ENCODE results near the gene HCCS. TPM values are rescaled to one million over a fixed set of nuclear protein-coding genes. Genes with fewer than 3 reads are reported as not detected.

The HCCS gene
- total and polyA plus RNA-seq, 2 of the 13 experiments (the other 11 are each of a cell fraction or from before 2014, with no cell fraction given) = 15.4 to 16.7 TPM

DNA sequence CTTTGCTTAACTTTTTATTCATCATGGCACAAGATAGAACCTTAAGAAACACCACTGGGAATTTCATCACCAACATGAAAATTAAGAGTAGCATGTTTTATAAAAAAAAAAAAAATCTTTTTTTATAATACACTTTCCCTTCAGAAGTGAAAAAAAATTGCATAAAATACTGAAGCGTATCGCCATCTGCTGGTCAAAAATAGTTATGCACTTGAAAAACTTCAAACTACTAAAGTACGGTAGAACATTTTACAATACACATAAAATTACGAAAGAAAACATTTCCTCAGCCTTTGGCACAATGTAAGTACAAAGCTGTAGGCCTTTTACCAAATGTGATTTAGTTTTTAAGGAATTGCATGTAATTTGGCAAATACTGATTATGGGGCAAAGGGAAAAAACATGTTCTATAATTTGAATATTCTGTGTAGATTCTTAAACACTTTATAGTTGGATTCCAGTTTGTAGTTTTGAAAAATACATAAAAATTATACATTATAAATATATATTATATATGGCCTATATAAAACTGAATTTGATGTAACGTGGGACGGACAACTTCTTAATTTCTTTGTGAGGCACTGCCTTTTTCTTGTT lies 26.5 kb downstream of the HCCS start:
- intact Hi-C loops (cut with micrococcal nuclease; ENCODE audit: unreplicated experiment) = loop anchor here (1.0 kb wide), 1 partner anchor 948 kb away; no protein-coding TSS in a partner anchor
- Histone ChIP-seq H3K4me1 (ENCODE audit: insufficient read depth, low read length) (peaks cover 8% of the 10 kb centered on the region; the same call in 1 of the 2 replicates), H3K9ac (ENCODE audit: insufficient read depth, low read depth, low read length) (no peak overlapping the region), H2AFZ (ENCODE audit: low read length) (no peak overlapping the region), H3K4me2 (ENCODE audit: low read depth, low read length) (no peak overlapping the region), H3K36me3 (replicated peaks in 1 of 2; ENCODE audit: control insufficient read depth in 1 of 2, insufficient read depth in 2 of 2, low read length in 2 of 2) (no peaks in the 10 kb centered on the region), H3K4me3 (replicated peaks in 1 of 3; ENCODE audit: insufficient read depth in 1 of 3, low read depth in 2 of 3, low read length in 3 of 3) (no peak overlapping the region), H4K20me1 (ENCODE audit: insufficient read depth, low read length) (no peaks in the 10 kb centered on the region), H3K79me2 (ENCODE audit: insufficient read depth, low read length) (no peaks in the 10 kb centered on the region), H3K27ac (ENCODE audit: extremely low read length, insufficient read depth, low read length) (no peak overlapping the region), H3K27me3 (ENCODE audit: control insufficient read depth in 1 of 2, insufficient read depth in 2 of 2, low read length in 2 of 2) (no peaks in the 10 kb centered on the region), H3K9me3 (ENCODE audit: low read length) (no peaks in the 10 kb centered on the region)
- ATAC-seq = no peak
- in situ Hi-C loops (cut with HindIII; ENCODE audit: extremely low pct_ligation_motif_present, low pct_unique_long_range_greater_than_20kb) = loop anchor here (25.0 kb wide), 1 partner anchor 625 kb away; the partner anchor contains the start of gene MSL3
- CTCF ChIA-PET (ENCODE audit: low intra/inter-chr PET ratio, low total read pairs) = interaction anchor here (1.7 to 1.8 kb wide), 2 partner anchors 948 to 1018 kb away, joined by 7 to 21 read pairs; no protein-coding TSS in a partner anchor
- TF ChIP-seq CTCF (CRISPR knock-in tag; IDR thresholded peaks at IDR 0.05) (peak; percentile 34), HINFP (CRISPR knock-in tag; IDR thresholded peaks at IDR 0.05; ENCODE audit: low read depth) (no peak), FOXC1 (CRISPR knock-in tag; IDR thresholded peaks at IDR 0.05; ENCODE audit: borderline replicate concordance) (no peak), STAG1 (CRISPR knock-in tag; IDR thresholded peaks at IDR 0.05) (peak; percentile 26; the same call in 1 of the 2 replicates), MAFF (IDR thresholded peaks at IDR 0.05; ENCODE audit: low read depth, low read length) (no peak), ZNF703 (CRISPR knock-in tag; IDR thresholded peaks at IDR 0.05; ENCODE audit: borderline replicate concordance) (no peak), GPN1 (CRISPR knock-in tag; IDR thresholded peaks at IDR 0.05; ENCODE audit: borderline replicate concordance) (no peak), SMC3 (IDR thresholded peaks at IDR 0.05; ENCODE audit: low read length) (peak; percentile 48; the same call in 1 of the 2 replicates)
- TF ChIP-seq, protein P1, sequence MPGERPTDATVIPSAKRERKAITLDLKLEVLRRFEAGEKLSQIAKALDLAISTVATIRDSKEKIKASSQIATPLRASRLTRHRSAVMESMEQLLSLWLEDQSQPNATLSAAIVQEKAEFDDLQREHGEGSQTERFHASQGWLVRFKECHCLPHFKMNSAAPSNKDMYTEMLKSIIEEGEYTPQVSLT (CRISPR knock-in tag; IDR thresholded peaks at IDR 0.05; ENCODE audit: borderline replicate concordance, low read depth) = no peak
- FAIRE-seq = peak; percentile 73
- WGBS (ENCODE audit: low lambda C conversion rate) = 34% methylated on average over 6 of the region's 6 CpGs
- POLR2A ChIA-PET = no interaction called here
- BruUV-seq (replicated peaks) = no TSS peak
- peak; percentile 1 for DNase-seq (ENCODE audit: low spot score)

Data from HepG2 (cell line).